Activated CD4-positive, alpha-beta T cell treated with anti-CD3 and anti-CD28 coated beads, Interleukin-10, Interleukin-2, amounts not matched to agents 100 ng/mL and 50 ng/mL, durations not matched to agents 16 hours and 8 hours (primary cell): ENCODE results near the gene SPATA13.

Experiments
- DNase-seq: peaks from one replicate; pipeline ENCODE4 v3.0.0-alpha.2; 2020

The SPATA13 gene

DNA sequence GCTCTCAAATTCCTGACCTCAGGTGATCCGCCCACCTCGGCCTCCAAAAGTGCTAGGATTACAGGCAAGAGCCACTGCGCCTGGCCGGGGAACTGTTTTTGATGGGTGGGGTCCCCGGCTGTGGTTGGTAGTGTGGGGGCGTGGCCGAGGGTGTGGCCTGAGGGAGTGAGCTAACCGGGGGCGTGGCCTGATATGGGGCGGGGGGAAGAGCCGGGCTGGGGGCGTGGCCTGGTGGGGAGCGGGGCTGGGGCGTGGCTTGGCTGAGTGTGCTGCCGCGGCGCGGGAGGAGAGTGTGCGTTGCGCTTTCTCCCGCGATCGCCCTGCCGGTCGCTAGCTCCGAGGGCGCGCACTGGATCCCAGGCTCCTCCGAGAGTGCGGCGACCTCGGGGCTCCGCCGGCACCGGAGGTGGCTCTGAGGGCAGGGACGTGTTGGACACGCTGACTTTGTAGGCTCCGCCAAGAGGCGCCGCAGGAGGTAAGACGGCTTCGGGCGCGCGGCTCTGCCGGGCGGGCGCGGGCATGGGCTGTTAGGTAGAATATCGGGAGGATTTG lies at the start of gene SPATA13:
TSS of gene SPATA13 (plus strand) at position 263 of the 552 bp plus-strand sequence. CDS start 62,210 bp downstream, outside the sequence.
- peak; percentile 95 for DNase-seq

DNA sequence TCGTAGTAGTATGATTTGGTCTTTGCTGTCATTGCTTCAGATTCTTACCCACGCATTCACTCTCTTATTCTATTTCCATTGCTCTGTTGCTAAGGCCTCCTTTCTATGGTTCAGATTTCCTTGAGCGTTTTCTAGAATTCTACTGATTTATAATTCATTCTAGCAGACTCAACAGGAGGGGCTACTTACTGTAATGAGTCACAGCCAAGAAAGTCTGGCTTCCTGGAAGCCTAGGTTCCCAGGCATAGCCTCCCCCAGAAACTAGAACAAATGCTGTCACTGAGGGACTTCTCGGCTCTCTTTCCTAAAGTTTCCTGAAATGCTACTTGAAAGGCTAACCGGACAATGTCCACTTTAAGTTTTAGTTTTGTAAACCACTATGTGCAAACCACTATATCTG lies 47.7 kb upstream of the SPATA13 start:
- no peak for DNase-seq

DNA sequence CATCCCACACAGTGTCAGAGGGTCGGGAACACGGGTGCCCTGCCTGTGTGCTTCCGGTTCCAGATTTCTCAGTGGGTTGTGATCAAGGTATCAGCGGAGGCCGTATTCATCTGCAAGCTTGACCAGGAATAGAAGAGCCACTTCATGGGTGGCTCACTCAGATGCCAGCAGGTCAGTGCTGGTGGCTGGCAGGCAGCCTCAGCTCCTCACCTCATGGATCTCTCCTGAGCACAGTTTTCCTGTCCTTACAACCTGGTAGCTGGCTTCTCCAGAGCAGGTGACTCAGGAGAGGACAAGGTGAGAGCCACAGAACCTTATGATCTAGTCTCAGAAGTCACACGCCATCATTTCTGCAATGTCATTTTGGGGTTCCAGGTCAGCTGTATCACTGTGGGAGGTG lies 44.8 kb upstream of the SPATA13 start:
- DNase-seq: no peak

DNA sequence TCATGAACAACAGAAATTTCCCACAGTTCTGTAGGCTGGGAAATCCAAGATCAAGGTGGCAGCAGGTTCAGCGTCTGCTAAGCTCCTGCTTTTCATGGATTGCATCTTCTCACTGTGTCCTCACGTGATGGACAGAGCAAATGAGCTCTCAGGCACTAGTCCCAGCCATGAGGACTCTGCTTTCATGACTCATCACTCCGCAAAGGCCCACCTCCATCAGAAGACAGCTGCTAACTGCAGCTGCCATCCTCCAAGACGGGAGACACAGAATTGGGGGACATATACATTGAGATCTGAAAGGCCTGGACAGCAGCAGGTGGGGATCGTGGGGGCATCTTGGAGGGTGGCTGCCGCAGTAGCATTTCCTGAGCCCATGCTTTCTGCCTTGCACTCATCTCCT lies 44.4 kb upstream of the SPATA13 start:
- DNase-seq: no peak

DNA sequence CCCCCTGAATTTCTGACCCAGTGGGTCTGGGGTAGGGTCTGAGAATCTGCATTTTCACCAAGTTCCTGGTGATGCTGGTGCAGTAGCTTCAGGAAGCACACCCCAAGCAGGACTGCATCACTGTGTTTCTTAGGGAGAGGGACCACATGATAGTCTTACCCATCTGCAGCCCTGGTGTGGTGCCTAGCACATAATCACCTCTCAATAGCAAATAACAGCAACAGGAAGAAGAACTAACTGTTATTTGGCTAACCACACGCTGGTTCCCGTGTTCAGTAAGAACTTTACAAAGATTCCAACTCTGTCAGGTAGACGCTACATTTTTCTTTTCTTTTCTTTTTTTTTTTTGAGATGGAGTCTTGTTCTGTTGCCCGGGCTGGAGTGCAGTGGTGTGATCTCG lies 41.9 kb upstream of the SPATA13 start:
- DNase-seq: peak; percentile 22

DNA sequence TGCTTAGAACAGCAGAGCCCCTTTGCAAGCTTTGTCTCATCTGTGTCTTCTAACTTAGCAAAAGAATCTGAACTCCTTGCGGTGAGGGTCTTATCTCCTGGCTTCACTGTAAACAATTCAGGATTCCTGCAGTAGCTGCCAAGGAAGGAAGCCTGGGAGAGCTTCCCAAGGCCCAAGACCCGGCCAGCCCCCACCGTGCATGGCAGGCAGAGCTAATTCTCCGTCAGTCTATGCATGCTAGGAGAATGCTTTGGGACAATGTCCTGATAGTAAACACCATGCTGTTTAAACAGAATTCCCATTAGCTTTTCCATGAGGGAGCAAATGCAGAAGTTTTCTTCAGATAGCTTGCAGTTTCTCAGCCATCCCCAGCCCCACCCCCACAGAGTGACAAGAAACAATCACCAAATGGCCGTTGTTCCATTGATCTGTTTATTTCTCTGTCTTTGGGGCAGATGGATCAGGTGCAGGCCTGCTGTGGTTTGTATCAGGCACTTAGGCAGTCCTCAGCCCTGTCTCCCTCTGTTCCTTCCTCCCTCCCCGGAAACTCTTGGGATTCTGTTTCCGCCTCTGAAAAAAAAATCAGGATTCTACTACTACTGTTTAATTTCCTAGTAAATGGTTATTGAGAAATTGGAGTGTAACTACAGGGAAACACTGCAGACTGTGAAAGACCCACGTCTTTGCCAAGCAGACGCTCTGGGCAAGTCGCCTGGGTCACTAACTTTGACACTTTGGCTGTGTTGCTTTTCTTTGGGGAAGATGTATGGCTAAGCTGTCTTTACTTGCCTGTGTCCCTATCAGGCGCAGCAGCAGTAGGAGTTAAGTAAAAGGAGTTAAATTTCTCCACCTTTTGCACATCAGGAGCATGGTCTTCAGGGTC lies 40.7 kb upstream of the SPATA13 start:
- DNase-seq: no peak

DNA sequence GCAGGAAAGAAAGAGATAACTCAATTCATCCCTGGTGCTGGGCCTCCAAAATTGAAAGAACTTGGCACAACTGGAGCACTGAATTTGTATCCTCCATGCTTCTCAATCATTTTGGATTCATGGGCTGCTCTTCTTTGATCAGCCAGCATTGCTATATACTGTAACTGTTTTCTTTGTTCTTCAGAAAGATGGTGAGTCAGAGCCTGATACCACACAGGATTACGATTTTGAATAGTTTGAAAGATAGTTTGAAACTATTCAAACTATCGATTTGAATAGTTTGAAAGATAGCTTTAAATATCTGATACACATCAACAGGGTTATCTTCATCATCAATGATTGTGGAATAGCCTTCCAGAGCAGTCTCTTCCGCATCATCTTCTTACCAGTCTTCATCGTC lies 38.5 kb upstream of the SPATA13 start:
- DNase-seq: peak; percentile 79

DNA sequence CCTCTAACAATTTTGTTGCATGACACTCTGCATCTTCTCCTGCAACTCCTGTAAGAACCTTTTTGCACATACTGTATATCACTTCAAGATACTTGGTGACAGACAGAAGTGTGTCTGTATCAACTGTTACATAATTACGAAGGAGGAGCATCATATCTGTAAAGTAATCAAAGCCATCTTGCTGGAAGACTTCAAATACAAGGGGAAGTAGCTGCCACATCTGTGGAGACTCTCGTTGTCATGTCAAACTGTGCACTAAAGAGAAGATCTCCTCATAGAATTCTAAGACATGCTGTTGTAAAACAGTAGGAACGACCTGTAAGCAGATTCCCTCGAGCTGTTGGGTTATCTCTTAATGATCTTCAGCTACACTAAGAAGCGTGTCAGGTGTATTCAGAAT lies 38.0 kb upstream of the SPATA13 start:
- peak; percentile 29 for DNase-seq

DNA sequence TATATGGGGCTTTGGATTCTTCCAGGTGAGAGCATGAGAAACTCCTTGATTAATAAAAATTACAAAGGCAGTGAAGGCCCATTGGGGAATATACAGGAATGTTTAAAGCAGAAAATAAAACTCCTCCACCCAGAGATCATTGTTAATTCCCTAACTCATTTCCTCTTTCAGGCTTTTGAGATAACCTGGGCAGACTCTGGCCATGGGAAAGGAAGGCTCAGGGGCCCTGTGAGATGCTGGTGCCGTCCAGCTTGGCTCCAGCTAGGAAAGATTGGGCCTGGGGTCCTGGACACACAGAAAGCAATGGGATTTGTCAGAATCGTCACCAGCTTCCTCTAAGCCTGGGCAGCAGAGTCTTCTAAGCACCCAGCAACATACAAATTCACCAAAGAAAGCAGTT lies 36.8 kb upstream of the SPATA13 start:
- DNase-seq: no peak

DNA sequence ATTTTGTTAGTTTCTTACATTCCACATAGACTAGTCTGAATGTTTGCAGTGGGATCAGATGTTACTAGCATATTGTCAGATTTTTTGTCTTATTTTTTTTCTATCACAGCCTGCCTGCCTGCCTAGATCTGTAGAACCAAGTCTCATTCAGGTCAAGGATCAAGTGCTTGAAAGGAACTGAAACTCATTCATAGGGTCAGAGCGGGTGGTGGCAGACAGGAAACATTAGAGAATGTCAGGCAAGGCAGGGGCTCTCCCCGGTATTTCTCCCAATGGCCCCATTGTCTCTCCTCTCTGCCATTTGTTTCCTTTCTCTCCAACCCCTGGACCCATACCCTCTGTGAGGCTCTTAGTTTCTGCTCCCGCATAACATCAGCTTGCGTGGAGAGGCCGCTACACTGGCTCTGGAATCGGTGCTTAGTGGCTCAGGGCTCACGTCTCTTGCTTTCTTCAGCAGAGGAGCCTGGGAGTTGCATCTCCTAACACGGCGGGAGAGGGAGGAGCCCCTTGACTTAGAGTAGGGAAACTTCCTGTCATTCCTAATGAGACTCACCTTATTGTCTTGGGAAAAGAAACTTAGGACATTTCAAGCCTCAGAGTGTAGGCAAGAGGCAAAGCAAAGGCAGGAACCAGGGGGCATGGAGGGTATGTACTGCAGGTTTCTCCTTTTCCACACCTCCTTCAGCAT lies 35.6 kb upstream of the SPATA13 start:
- DNase-seq: peak; percentile 45

DNA sequence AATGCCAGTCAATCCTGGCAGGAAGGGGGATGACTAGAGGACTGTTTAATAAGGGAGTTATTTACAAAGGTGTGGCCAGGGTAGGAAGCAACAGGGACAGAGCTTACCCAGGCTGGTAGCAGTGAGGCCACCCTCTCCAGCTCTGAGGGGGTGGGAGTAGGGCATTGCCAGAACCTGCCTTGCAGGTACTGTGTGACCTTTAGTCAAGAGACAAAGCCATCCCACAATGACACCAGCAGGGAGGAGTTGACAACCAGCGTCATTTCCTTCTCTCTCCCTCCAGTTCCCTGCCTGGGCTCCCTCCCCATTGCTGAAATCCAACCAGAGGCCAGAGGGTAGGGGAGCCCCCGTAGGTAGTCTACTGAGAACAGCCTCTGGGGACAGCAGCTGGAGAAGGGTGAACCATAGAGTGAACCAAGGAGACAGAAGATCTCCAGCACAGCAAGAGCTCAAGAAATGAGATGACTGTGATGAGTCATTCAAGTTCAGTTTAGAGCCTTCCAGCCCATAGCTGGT lies 33.3 kb upstream of the SPATA13 start:
- DNase-seq: peak; percentile 83

DNA sequence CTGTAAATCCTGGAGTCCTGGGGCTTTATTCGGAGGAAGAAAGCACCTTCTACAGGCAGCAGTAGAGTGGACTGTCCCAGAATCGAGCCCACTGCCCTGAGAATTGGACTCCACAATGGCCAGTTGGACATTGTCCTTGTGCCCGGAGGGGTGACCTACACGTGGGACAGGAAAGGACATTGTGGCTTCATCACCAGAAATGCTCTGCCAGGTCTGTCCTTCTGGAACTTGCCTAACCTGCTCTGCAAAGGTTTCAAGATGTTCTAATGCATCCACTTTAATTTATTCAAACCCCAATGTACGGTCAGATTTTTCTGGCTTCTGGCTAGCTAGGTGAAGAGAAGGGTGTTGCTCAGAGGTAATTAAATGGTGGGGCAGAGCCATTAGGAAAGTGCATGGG lies 32.4 kb upstream of the SPATA13 start:
- no peak for DNase-seq

DNA sequence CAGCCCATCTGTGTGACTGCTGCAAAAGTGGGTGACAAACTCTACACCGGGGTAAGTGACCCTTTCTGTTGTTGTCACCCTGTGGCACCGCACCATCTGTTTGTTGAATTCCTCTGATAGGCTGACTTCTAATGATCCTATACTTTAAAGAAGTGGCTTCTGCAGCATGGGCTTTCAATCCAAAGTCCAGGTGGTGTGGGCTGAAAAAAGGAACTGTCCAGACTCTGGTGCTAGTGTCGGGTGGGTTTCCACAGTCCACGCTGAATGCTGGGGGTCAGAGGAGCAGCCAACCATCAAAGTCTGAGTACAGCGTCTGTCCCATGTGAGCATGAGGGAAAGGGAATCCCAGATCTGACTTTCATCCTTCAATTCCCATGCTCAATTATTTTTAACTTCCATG lies 31.6 kb upstream of the SPATA13 start:
- no peak for DNase-seq

DNA sequence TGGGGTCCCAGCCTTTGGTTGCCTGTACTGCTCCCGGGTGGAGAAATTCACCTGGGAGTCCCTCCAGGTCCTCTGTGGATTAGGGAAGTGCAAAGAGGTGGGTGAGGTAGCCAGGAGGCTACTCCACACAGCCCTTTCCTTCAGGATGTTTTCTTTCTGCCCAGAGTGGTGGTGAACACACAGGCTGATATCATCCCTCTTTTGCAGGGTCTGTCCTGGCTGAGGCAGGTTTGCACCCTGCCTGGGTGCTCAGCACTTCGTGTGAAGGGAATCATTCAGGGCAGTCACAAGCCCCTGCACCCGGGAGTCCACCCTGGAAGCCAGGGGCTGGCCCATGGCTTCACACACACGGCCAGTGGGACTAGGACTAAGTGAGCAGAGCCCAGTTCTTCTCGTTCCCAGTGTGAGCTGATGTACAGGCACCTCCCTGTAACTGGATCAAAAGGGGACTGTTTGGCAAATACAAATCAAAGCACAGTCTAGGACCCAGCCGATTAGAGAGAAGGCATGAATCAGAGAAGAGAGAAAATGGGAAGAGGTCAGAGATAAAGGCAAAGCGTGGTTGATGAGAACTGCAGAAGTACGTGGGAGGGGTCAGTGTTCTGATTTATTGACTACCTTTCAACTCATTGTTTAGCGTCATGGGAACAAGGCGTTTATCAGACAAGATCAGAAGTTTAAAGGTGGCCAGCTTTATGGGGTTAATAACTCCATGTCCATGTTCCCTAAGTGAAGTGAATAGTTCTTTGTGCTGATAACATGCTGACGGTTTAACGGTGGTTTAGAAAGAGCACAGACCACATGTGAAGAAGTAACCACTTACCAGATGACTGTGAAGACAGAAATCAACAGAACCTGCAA lies 30.4 kb upstream of the SPATA13 start:
- DNase-seq: peak; percentile 73

DNA sequence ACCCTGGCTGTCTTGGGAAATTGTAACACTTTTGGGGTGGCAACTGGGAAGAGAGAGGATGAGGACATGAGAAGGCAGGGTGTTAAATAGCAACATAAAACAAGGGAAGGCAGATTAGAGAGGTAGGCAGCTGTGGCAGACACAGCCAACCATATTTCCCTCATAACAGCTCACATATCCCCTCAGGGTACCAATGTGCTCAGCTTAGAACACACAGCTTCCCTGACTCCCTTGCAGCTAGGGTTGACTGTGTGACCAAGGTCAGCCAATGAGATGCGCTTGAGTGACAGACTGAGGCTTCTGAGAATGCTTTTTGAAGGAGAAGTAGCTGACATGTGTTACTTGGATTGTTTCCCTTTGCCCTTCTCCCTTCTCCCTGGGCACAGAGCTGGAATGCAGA lies 28.8 kb upstream of the SPATA13 start:
- no peak for DNase-seq

DNA sequence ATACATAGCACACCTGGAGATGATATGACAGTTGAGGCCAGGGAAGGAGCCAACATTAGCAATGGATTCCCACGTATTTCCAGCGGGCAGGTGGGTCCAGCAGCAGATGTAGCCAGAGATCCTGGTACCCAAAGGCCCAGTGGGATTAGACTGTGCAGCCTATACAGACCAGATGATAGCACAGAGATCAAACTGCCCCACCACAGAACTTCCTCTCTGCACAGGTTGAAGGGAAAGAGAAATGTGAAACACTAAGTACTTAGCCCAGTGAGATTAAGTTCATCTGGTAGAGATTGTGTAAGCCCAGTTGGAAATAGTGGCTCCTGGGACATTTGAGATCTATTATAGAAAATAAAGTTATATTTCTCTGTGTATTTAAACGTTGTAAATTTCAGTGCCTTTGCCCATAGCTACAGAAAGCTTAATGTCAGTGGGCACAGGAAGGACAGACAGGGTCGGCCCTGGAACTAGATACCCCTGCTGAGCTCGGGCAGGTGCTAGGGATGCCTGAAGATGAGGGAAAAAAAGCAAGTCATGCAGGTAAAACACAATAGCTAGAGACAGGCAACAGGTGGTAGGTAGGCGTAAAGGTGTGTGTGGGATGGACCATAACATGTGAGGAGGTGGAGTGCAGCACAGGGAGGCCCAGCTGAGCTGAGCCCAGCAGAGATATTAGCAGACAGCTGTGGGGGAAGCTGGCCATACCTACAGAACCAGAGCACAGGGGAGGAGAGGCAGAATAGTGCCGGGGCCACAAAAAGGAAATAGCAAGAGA lies 27.3 kb upstream of the SPATA13 start:
- DNase-seq: no peak

DNA sequence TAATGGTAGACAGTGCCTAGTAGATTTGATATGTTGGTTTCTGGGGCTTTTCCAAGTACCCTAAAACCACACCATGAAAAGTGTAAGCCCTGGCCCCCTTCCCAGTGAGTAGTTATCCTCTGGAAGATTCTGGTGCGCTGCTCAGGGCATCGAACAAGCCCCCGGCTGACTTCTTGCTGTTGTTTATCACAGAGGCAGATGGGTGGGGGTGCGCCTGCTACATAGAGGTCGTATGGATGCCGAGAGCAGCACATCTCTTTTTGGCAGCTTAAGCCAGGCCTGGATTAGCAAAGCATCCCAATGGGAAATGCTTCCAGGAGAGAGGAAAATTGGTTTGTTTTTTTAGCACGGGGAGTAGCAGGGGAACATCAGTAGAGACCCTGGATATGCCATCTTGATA lies 26.3 kb upstream of the SPATA13 start:
- no peak for DNase-seq

DNA sequence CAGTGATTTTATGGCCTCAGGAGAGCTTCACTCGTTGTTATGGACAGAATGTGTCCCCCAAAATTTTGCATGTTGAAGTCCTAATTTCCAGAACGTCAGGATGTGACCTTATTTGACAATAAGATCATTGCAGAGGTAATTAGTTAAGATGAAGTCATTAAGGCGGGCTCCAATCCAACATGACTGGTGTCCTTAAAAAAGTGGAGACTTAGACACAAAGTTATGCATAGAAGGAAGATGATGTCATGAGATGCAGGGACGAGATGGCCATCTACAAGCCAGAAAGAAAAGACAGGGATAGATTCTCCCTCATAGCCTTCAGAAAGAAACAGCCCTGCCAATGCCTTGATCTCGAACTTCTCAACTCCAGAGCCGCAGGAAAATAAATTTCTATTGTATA lies 25.8 kb upstream of the SPATA13 start:
- no peak for DNase-seq

DNA sequence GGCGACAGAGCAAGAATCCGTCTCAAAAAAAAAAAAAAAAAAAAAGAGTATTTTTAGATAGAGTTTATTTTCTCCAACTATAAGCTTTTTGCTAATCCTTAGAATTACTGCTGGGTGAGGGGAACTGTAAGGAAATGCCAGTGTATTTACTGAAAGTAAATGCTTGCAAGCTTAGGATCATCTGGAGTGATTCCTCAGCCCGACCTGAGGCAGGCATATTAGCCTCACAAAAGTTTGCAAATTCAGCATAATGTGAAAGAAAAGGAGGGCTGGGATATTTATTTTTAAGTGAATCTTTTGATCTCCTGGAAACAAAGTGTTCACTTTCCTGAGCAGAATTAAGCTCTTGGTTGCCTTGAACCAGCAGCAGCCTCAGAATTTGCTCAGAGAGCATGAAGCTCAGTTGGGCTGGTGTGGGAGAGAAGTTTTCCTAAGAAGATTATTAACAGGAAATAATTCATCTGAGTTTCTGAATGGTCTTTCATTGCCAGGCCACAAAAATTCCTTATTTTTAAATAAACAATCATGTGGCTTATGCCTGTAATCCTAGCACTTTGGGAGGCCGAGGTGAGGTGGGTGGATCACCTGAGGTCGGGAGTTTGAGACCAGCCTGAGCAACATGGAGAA lies 24.7 kb upstream of the SPATA13 start:
- DNase-seq: no peak

DNA sequence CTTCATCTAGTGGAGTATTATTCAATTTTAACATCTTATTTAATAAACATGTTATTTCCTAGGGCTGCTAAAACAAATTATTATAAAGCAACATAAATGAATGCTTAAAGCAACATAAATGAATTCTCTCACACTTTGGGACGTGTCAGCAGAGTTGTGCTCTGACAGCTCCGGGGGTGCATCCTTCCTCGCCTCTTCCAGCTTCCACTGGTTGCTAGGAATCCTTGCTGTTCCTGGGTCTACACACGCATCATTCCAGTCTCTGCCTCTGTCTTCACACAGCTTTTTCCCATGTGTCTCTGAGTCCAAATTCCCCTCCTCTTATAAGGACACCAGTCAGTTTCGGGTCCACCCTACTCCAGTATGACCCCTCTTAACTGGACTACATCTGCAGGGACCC lies 21.6 kb upstream of the SPATA13 start:
- no peak for DNase-seq

DNA sequence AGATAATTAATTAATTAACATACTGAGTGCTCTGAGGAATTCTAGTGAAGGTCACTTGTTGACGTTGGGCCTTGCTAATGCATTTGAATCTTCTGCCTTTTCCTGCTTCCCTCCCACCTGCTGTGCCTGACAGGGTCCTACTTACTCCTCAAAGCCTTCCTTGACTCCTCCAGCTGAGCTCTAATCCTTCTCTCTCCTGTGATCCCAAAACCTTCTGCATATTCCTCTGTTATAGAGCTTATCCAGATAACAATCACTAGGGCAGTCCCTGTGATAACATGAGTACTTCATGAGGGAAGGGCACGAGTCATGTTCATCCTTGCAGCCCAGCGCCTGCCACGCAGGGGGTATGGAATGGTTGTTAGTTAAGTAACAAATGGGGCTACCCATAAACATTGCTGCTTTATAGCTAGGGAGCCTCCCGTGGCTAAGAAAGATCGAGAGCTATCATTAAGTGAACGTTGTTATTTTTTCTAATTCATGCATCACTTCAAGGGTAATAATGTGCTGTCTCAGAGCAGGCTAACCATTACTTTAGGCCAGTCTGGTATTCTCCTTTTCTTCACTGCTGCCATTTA lies 19.1 kb upstream of the SPATA13 start:
- DNase-seq: no peak
